PC-9 (cell line): ENCODE results near the gene PCLO.

Experiments
- EZH2 ChIP-seq: fragments of 200-600 bp; sonication (generic); IDR thresholded peaks from 2 replicates; pipeline ENCODE4 v1.8.0; 2017; ENCODE audit warnings: antibody characterized with exemption, low read depth
- TF ChIP-seq, protein P1 (sequence below): fragments of 200-600 bp; sonication (generic); conservative IDR thresholded peaks from 2 replicates; pipeline ENCODE4 v1.6.1; 2017; ENCODE audit warnings: mixed run types, antibody characterized with exemption, mild to moderate bottlenecking, moderate library complexity

DNA sequence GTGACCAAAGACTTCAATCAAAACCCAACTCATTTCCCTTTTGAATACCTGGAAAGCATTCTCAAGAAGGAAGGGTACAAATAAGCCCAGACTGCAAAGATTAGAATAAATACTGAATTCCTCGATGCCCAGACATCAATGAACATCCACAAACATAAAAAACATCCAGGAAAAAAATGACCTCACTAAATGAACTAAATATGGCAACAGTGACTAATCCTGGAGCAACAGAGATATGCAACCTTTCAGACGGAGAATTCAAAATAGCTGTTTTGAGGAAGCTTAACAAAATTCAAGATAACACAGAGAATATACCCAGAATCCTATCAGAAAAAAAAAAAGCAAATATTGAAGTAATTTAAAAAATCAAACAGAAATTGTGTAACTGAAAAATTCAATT lies 43.2 kb downstream of the PCLO start:
- TF ChIP-seq, protein P1, sequence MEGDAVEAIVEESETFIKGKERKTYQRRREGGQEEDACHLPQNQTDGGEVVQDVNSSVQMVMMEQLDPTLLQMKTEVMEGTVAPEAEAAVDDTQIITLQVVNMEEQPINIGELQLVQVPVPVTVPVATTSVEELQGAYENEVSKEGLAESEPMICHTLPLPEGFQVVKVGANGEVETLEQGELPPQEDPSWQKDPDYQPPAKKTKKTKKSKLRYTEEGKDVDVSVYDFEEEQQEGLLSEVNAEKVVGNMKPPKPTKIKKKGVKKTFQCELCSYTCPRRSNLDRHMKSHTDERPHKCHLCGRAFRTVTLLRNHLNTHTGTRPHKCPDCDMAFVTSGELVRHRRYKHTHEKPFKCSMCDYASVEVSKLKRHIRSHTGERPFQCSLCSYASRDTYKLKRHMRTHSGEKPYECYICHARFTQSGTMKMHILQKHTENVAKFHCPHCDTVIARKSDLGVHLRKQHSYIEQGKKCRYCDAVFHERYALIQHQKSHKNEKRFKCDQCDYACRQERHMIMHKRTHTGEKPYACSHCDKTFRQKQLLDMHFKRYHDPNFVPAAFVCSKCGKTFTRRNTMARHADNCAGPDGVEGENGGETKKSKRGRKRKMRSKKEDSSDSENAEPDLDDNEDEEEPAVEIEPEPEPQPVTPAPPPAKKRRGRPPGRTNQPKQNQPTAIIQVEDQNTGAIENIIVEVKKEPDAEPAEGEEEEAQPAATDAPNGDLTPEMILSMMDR = no peak
- TF ChIP-seq EZH2 = no peak
